HG03095 (cell line): ENCODE measurements around the gene PLCD1.

ENCODE experiments used
- ATAC-seq: cut with Tn5 transposase; IDR thresholded peaks from one replicate; pipeline ENCODE4 v1.9.1; 2021; ENCODE audit warnings: moderate library complexity; ENCODE audit not compliant: unreplicated experiment

Gene PLCD1

GRCh38 chr3:38001456-38002081 lies 27.9 kb downstream of the PLCD1 start:
- no peak for ATAC-seq

GRCh38 chr3:38000965-38001455 lies 28.4 kb downstream of the PLCD1 start:
- no peak for ATAC-seq

GRCh38 chr3:38000242-38000916 lies 29.1 kb downstream of the PLCD1 start:
- ATAC-seq: no peak

- ATAC-seq: no peak
Observed at GRCh38 chr3:37999836-38000235, 29.6 kb downstream of the PLCD1 start.

GRCh38 chr3:37997791-37998370 lies 31.6 kb downstream of the PLCD1 start:
- ATAC-seq: no peak

GRCh38 chr3:37997342-37997741 lies 32.1 kb downstream of the PLCD1 start:
- no peak for ATAC-seq

- ATAC-seq: peak; percentile 49
Observed at GRCh38 chr3:37996785-37997301, 32.6 kb downstream of the PLCD1 start.

GRCh38 chr3:37995652-37996641 lies 33.5 kb downstream of the PLCD1 start:
- ATAC-seq: no peak

- ATAC-seq: no peak
Observed at GRCh38 chr3:37994639-37994972, 34.8 kb downstream of the PLCD1 start.

GRCh38 chr3:37993820-37994638 lies 35.4 kb downstream of the PLCD1 start:
- ATAC-seq: peak; percentile 54

GRCh38 chr3:37993460-37993819 lies 36.0 kb downstream of the PLCD1 start:
- ATAC-seq: no peak

GRCh38 chr3:37993067-37993455 lies 36.4 kb downstream of the PLCD1 start:
- ATAC-seq: no peak

- no peak for ATAC-seq
Observed at GRCh38 chr3:37992271-37993066, 37.0 kb downstream of the PLCD1 start.

- no peak for ATAC-seq
Observed at GRCh38 chr3:37991823-37992222, 37.6 kb downstream of the PLCD1 start.

GRCh38 chr3:37991109-37991508 lies 38.3 kb downstream of the PLCD1 start:
- no peak for ATAC-seq

GRCh38 chr3:37990527-37990926 lies 38.9 kb downstream of the PLCD1 start, which contains the start of gene VILL:
Gene VILL (plus strand): TSS chr3:37990786. CDS start chr3:37993673, 2,887 bp downstream.
- no peak for ATAC-seq

- no peak for ATAC-seq
Observed at GRCh38 chr3:37989821-37990480, 39.5 kb downstream of the PLCD1 start.

- ATAC-seq: no peak
Observed at GRCh38 chr3:37988931-37989525, 40.4 kb downstream of the PLCD1 start.
